HepG2 (cell line): ENCODE measurements around the gene RALBP1. TPM values are rescaled to one million over a fixed set of nuclear protein-coding genes. Genes with fewer than 3 reads are reported as not detected.

Experiments
- ATAC-seq: fragments of 200-7000 bp; cut with Tn5 transposase; 3 replicates; pipeline ENCODE4 v1.9.1; 2020; ENCODE audit warnings: mild to moderate bottlenecking, moderate library complexity
- BruUV-seq: library from RNA; stranded (reverse); fragments of 400-500 nt; replicated peaks from 2 replicates; lab custom pipeline; 2021; lab: Mats Ljungman, UMichigan
- CTCF ChIA-PET: fragments of 300-600 bp; formaldehyde crosslinking; extraction: SDS; loops from one replicate; lab custom pipeline; 2021; ENCODE audit warnings: low total read pairs, inconsistent platforms, low intra/inter-chr PET ratio; lab: Yijun Ruan, JAX
- POLR2A ChIA-PET: fragments of 350-600 bp; sonication (Branson Sonifier 250); formaldehyde crosslinking; loops from one replicate; lab custom pipeline; 2020; ENCODE audit warnings: antibody characterized with exemption, inconsistent platforms; lab: Yijun Ruan, JAX
- DNase-seq: peaks from one replicate; pipeline ENCODE4 v3.0.0-alpha.2; 2015; ENCODE audit warnings: low spot score
- FAIRE-seq: peaks from 3 replicates; lab custom pipeline; 2011; peaks lifted over from hg19 to GRCh38; lab: Jason Lieb, UNC
- H2AFZ ChIP-seq: one replicate; pipeline ENCODE4 v1.6.1; 2011; ENCODE audit warnings: low read length, inconsistent platforms
- H3K27ac ChIP-seq: fragments of 300-600 bp; 3 replicates; pipeline ENCODE4 v1.8.0; 2011; ENCODE audit warnings: mixed run types, mild to moderate bottlenecking, mixed read lengths, low read length, inconsistent platforms; ENCODE audit not compliant: insufficient read depth; ENCODE audit errors: extremely low read length
- H3K27me3 ChIP-seq, 2 experiments: fragments of 200-600 bp in 1 of 2; 2 replicates in 1 of 2; 3 replicates in 1 of 2; pipeline versions ENCODE4 v1.6.0 to v1.8.0; 2011; ENCODE audit warnings: low read length in 2 of 2, mild to moderate bottlenecking in 2 of 2, moderate library complexity in 2 of 2, inconsistent platforms in 1 of 2; ENCODE audit not compliant: insufficient read depth in 2 of 2, control insufficient read depth in 1 of 2
- H3K36me3 ChIP-seq, 2 experiments: fragments of 200-600 bp in 1 of 2; replicated peaks in 1 of 2; 2 replicates in 1 of 2; 3 replicates in 1 of 2; pipeline versions ENCODE4 v1.5.1 to v1.8.0; 2011; ENCODE audit warnings: low read length in 2 of 2, inconsistent platforms in 1 of 2; ENCODE audit not compliant: insufficient read depth in 2 of 2, control insufficient read depth in 1 of 2
- H3K4me1 ChIP-seq: 2 replicates; pipeline ENCODE4 v1.5.1; 2012; ENCODE audit warnings: low read length, inconsistent platforms; ENCODE audit not compliant: insufficient read depth
- H3K4me2 ChIP-seq: 2 replicates; pipeline ENCODE4 v1.6.0; 2011; ENCODE audit warnings: low read depth, low read length, inconsistent platforms
- H3K4me3 ChIP-seq, 3 experiments: fragments of 200-600 bp in 1 of 3; sonication (generic), shearing (Covaris generic) in 1 of 3; replicated peaks in 1 of 3; 2 replicates each; pipeline ENCODE4 v1.5.1; 2011 to 2016; ENCODE audit warnings: low read length in 3 of 3, inconsistent platforms in 2 of 3, low read depth in 2 of 3, mild to moderate bottlenecking in 2 of 3, control low read depth in 1 of 3, mixed read lengths in 1 of 3; ENCODE audit not compliant: insufficient read depth in 1 of 3
- H3K79me2 ChIP-seq: one replicate; pipeline ENCODE4 v1.6.1; 2011; ENCODE audit warnings: low read length, inconsistent platforms; ENCODE audit not compliant: insufficient read depth
- H3K9ac ChIP-seq: 2 replicates; pipeline ENCODE4 v1.6.0; 2011; ENCODE audit warnings: mild to moderate bottlenecking, low read depth, low read length, inconsistent platforms; ENCODE audit not compliant: insufficient read depth
- H3K9me3 ChIP-seq: 2 replicates; pipeline ENCODE4 v1.5.1; 2012; ENCODE audit warnings: mild to moderate bottlenecking, low read length
- H4K20me1 ChIP-seq: 2 replicates; pipeline ENCODE4 v1.6.0; 2011; ENCODE audit warnings: inconsistent platforms, mild to moderate bottlenecking, low read length, moderate library complexity; ENCODE audit not compliant: insufficient read depth
- ADNP ChIP-seq: sonication (generic); formaldehyde crosslinking; IDR thresholded peaks from 2 replicates; pipeline ENCODE4 v1.4.0; 2020; ENCODE audit warnings: missing genetic modification reagents
- ATAD3A ChIP-seq: sonication (generic); formaldehyde crosslinking; IDR thresholded peaks from 2 replicates; pipeline ENCODE4 v1.4.0; 2020; ENCODE audit warnings: missing genetic modification reagents
- ELF3 ChIP-seq: IDR thresholded peaks from 2 replicates; pipeline ENCODE4 v1.6.1; 2016; ENCODE audit warnings: missing genetic modification reagents, missing compliant biosample characterization
- JDP2 ChIP-seq: sonication (generic); formaldehyde crosslinking; IDR thresholded peaks from 2 replicates; pipeline ENCODE4 v1.8.1; 2022; ENCODE audit warnings: missing genetic modification reagents, borderline replicate concordance
- ZBTB20 ChIP-seq: sonication (generic); formaldehyde crosslinking; IDR thresholded peaks from 2 replicates; pipeline ENCODE4 v1.8.1; 2023; ENCODE audit warnings: missing genetic modification reagents, low read depth, mild to moderate bottlenecking, borderline replicate concordance
- ZNF556 ChIP-seq: sonication (generic); formaldehyde crosslinking; IDR thresholded peaks from 2 replicates; pipeline ENCODE4 v1.4.0; 2020; ENCODE audit warnings: mild to moderate bottlenecking, missing genetic modification reagents, borderline replicate concordance
- ZNF564 ChIP-seq: sonication (generic); formaldehyde crosslinking; IDR thresholded peaks from 2 replicates; pipeline ENCODE4 v1.8.1; 2023; ENCODE audit warnings: mild to moderate bottlenecking, missing genetic modification reagents
- WGBS: methylation state at CpG from one replicate; pipeline ENCODE4 v1.1.6; 2017; ENCODE audit warnings: low lambda C conversion rate; 5-methylcytosine and 5-hydroxymethylcytosine counted together
- in situ Hi-C: cut with HindIII; loops from 2 replicates; pipeline ENCODE4 v1.10.0; 2017; ENCODE audit warnings: low pct_unique_long_range_greater_than_20kb; ENCODE audit not compliant: extremely low pct_ligation_motif_present
- intact Hi-C: fragments of 100-400 bp; cut with micrococcal nuclease; formaldehyde crosslinking; loops from one replicate; pipeline ENCODE4 v1.10.0; 2022; ENCODE audit not compliant: unreplicated experiment
- polyA plus RNA-seq, 8 experiments: library from polyadenylated mRNA; depleted of rRNA in 3 of 8; stranded (reverse) in 7 of 8; unstranded in 1 of 8; fragments of >200 nt; fragmentation: Illumina TruSeq in 4 of 8; extraction: Trizol in 4 of 8; gene quantifications; 2 replicates each; pipeline versions ENCODE4 v1.2.1 to v1.2.3, GENCODE V29; 2011 to 2016; ENCODE audit warnings: low read depth in 4 of 8, missing spikeins in 1 of 8, mixed read lengths in 1 of 8; ENCODE audit not compliant: insufficient read depth in 1 of 8
- total RNA-seq, 5 experiments: library from RNA; depleted of rRNA; stranded (reverse); fragments of >200 nt; fragmentation: Illumina TruSeq; extraction: Trizol; gene quantifications; 2 replicates each; pipeline ENCODE4 v1.2.3, GENCODE V29; 2016; ENCODE audit warnings: low read depth in 1 of 5
- TF ChIP-seq, protein P1 (sequence below): sonication (generic); formaldehyde crosslinking; IDR thresholded peaks from 2 replicates; pipeline ENCODE4 v1.8.0; 2022; ENCODE audit warnings: mild to moderate bottlenecking, missing genetic modification reagents; ENCODE audit not compliant: insufficient replicate concordance
- TF ChIP-seq, protein P2 (sequence below): IDR thresholded peaks from 2 replicates; pipeline ENCODE4 v1.6.1; 2018; ENCODE audit warnings: missing genetic modification reagents
- TF ChIP-seq, protein P3 (sequence below): sonication (generic); formaldehyde crosslinking; IDR thresholded peaks from 2 replicates; pipeline ENCODE4 v1.4.0; 2020; ENCODE audit warnings: missing genetic modification reagents
- TF ChIP-seq, protein P4 (sequence below): sonication (generic); formaldehyde crosslinking; IDR thresholded peaks from 2 replicates; pipeline ENCODE4 v1.5.0; 2020; ENCODE audit warnings: missing genetic modification reagents
- TF ChIP-seq, protein P5 (sequence below): sonication (generic); formaldehyde crosslinking; IDR thresholded peaks from 2 replicates; pipeline ENCODE4; 2020; ENCODE audit warnings: missing genetic modification reagents, mild to moderate bottlenecking, borderline replicate concordance
- TF ChIP-seq, protein P6 (sequence below): sonication (generic); formaldehyde crosslinking; IDR thresholded peaks from 2 replicates; pipeline ENCODE4 v1.4.0; 2020; ENCODE audit warnings: mild to moderate bottlenecking, missing genetic modification reagents

Gene RALBP1
- total and polyA plus RNA-seq, 2 of the 13 experiments (the other 11 are each of a cell fraction or from before 2014, with no cell fraction given): 24.5 to 33.1 TPM

DNA sequence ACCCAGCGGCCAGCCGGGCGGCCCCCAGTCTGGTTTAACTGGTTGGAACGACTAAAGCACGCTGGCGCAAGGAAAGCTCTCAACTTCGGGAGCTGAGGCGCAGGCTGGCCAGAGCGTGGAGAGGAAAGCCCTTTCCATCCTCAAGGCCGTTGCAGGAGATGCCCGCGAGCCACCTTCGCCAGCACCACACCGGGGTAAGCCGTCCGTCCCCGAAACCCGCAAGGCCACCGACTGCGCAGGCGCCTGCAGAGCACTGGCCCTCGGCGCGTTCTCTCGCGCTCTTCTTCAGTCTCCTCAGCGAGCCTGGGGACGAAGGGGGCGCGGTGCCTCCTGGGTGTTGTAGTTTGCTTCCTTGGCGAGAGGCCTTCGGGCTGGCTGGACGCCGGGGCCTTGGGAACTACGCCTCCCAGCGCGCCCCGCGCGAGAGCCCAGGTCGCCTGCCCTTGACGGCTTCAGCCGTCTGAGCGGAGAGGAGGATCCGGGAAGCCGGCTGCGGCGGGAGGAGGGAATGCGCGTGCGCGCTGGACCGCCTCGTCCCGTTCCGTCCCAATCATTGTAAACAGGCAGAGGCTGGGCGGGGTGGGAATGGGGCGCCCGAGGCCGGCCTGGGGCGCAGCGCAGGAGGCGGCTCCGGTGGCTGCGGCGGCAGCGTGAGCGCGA, at the start of gene RALBP1 (continued):
- TF ChIP-seq, protein P1, sequence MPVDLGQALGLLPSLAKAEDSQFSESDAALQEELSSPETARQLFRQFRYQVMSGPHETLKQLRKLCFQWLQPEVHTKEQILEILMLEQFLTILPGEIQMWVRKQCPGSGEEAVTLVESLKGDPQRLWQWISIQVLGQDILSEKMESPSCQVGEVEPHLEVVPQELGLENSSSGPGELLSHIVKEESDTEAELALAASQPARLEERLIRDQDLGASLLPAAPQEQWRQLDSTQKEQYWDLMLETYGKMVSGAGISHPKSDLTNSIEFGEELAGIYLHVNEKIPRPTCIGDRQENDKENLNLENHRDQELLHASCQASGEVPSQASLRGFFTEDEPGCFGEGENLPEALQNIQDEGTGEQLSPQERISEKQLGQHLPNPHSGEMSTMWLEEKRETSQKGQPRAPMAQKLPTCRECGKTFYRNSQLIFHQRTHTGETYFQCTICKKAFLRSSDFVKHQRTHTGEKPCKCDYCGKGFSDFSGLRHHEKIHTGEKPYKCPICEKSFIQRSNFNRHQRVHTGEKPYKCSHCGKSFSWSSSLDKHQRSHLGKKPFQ: peak; percentile 4
- TF ChIP-seq ATAD3A: 0 out of 2 replicates have a peak, but pooled peaks have one; percentile 47

DNA sequence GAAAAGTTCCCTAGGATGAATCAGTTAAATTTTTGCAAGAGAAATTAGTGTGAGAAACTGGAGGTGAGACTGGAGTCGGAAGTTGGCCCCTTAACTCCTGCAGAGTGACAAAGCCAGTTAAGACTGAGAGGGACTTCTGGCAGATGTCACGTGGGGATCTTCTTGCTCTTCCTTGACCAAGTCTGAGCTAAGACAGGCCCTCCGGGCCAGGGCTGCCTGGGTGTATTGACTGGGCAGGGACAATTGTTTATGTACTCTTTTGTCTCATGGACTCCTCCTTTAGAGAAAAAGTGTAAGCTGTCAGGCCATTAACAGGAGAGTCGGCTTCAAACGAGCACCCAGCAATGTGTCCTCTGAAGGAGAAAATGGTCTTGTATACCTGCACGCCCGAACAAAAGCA, 48.6 kb upstream of the RALBP1 start:
- no peak for DNase-seq
- no peaks in the 10 kb centered on the region for H3K36me3 ChIP-seq
- no peaks in the 10 kb centered on the region for H3K27me3 ChIP-seq
- no peaks in the 10 kb centered on the region for H4K20me1 ChIP-seq
- POLR2A ChIA-PET: no interaction called here
- 0 out of 2 replicates have a peak overlapping the region, but pooled peaks have one; percentile 39 for H3K4me2 ChIP-seq
- FAIRE-seq: no peak
- H3K9ac ChIP-seq: no peak overlapping the region
- H3K27ac ChIP-seq: no peak overlapping the region
- TF ChIP-seq ZNF564 (CRISPR knock-in tag) (no peak), JDP2 (CRISPR knock-in tag) (no peak), ADNP (CRISPR knock-in tag) (no peak), ZBTB20 (CRISPR knock-in tag) (no peak), ZNF556 (CRISPR knock-in tag) (no peak), ELF3 (no peak)
- TF ChIP-seq, protein P2, sequence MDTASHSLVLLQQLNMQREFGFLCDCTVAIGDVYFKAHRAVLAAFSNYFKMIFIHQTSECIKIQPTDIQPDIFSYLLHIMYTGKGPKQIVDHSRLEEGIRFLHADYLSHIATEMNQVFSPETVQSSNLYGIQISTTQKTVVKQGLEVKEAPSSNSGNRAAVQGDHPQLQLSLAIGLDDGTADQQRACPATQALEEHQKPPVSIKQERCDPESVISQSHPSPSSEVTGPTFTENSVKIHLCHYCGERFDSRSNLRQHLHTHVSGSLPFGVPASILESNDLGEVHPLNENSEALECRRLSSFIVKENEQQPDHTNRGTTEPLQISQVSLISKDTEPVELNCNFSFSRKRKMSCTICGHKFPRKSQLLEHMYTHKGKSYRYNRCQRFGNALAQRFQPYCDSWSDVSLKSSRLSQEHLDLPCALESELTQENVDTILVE (CRISPR knock-in tag): no peak
- TF ChIP-seq, protein P3, sequence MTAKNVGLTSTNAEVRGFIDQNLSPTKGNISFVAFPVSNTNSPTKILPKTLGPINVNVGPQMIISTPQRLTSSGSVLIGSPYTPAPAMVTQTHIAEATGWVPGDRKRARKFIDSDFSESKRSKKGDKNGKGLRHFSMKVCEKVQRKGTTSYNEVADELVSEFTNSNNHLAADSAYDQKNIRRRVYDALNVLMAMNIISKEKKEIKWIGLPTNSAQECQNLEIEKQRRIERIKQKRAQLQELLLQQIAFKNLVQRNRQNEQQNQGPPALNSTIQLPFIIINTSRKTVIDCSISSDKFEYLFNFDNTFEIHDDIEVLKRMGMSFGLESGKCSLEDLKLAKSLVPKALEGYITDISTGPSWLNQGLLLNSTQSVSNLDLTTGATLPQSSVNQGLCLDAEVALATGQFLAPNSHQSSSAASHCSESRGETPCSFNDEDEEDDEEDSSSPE (CRISPR knock-in tag): no peak
- TF ChIP-seq, protein P4, sequence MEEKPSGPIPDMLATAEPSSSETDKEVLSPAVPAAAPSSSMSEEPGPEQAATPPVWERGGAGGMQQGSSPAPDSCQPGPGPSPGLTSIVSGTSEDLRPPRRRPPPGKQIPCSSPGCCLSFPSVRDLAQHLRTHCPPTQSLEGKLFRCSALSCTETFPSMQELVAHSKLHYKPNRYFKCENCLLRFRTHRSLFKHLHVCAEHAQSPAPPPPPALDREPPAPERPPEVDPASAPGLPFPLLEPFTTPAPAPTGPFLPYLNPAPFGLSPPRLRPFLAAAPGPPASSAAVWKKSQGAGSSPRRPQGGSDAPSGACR (CRISPR knock-in tag): no peak
- TF ChIP-seq, protein P5, sequence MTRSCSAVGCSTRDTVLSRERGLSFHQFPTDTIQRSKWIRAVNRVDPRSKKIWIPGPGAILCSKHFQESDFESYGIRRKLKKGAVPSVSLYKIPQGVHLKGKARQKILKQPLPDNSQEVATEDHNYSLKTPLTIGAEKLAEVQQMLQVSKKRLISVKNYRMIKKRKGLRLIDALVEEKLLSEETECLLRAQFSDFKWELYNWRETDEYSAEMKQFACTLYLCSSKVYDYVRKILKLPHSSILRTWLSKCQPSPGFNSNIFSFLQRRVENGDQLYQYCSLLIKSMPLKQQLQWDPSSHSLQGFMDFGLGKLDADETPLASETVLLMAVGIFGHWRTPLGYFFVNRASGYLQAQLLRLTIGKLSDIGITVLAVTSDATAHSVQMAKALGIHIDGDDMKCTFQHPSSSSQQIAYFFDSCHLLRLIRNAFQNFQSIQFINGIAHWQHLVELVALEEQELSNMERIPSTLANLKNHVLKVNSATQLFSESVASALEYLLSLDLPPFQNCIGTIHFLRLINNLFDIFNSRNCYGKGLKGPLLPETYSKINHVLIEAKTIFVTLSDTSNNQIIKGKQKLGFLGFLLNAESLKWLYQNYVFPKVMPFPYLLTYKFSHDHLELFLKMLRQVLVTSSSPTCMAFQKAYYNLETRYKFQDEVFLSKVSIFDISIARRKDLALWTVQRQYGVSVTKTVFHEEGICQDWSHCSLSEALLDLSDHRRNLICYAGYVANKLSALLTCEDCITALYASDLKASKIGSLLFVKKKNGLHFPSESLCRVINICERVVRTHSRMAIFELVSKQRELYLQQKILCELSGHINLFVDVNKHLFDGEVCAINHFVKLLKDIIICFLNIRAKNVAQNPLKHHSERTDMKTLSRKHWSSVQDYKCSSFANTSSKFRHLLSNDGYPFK (CRISPR knock-in tag): no peak
- TF ChIP-seq, protein P6, sequence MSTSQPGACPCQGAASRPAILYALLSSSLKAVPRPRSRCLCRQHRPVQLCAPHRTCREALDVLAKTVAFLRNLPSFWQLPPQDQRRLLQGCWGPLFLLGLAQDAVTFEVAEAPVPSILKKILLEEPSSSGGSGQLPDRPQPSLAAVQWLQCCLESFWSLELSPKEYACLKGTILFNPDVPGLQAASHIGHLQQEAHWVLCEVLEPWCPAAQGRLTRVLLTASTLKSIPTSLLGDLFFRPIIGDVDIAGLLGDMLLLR: no peak
- WGBS: 39% methylated on average over 6 of the region's 7 CpGs
- no peak overlapping the region for H3K4me3 ChIP-seq
- no peak for ATAC-seq
- no peaks in the 10 kb centered on the region for H3K79me2 ChIP-seq
- intact Hi-C loops: no loop called here
- no peaks in the 10 kb centered on the region; the same call in 1 of the 2 replicates for H3K9me3 ChIP-seq
- peaks cover 4% of the 10 kb centered on the region; the same call in 1 of the 2 replicates for H3K4me1 ChIP-seq
- in situ Hi-C loops: no loop called here
- BruUV-seq: no TSS peak
- no peak overlapping the region for H2AFZ ChIP-seq
- CTCF ChIA-PET: no interaction called here
